NB4 (cell line): Measurements from ENCODE around the gene MFSD2A.

Source experiments
- MYC ChIP-seq: IDR thresholded peaks from 2 replicates; pipeline ENCODE4 v1.6.1; 2011; ENCODE audit warnings: low read depth, low read length
- POLR2A ChIP-seq: IDR thresholded peaks from 2 replicates; pipeline ENCODE4 v1.6.1; 2011; ENCODE audit warnings: mild to moderate bottlenecking; ENCODE audit not compliant: insufficient read length; ENCODE audit errors: extremely low read depth
- TF ChIP-seq, protein P1 (sequence below): IDR thresholded peaks from 2 replicates; pipeline ENCODE4 v1.6.1; 2011; ENCODE audit warnings: low read depth, low read length
- TF ChIP-seq, protein P2 (sequence below): IDR thresholded peaks from one replicate; pipeline ENCODE4 v1.5.1; 2012; ENCODE audit warnings: low read depth, low read length

DNA sequence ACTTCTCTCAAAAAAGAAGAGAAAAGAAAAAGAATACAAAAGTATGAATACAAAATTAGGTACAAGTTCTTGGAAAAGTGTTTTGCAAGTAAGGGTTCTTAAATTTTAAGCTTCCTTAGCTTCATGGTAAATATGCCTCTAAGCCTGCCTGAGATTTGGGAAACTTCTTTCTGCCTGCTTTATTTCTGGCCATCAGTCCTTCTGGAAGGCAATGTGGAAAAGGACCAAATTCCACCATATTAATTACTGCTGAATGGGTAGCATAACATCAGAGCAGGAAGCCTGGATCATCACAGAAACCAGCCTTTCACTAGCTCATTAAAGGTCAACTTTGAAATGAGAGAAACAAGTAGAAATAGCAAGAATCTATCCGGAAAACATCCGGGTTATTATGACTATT is 46.5 kb downstream of the MFSD2A start:
- TF ChIP-seq POLR2A (no peak), MYC (no peak)
- TF ChIP-seq, protein P1, sequence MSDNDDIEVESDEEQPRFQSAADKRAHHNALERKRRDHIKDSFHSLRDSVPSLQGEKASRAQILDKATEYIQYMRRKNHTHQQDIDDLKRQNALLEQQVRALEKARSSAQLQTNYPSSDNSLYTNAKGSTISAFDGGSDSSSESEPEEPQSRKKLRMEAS, result no peak
- TF ChIP-seq, protein P2, sequence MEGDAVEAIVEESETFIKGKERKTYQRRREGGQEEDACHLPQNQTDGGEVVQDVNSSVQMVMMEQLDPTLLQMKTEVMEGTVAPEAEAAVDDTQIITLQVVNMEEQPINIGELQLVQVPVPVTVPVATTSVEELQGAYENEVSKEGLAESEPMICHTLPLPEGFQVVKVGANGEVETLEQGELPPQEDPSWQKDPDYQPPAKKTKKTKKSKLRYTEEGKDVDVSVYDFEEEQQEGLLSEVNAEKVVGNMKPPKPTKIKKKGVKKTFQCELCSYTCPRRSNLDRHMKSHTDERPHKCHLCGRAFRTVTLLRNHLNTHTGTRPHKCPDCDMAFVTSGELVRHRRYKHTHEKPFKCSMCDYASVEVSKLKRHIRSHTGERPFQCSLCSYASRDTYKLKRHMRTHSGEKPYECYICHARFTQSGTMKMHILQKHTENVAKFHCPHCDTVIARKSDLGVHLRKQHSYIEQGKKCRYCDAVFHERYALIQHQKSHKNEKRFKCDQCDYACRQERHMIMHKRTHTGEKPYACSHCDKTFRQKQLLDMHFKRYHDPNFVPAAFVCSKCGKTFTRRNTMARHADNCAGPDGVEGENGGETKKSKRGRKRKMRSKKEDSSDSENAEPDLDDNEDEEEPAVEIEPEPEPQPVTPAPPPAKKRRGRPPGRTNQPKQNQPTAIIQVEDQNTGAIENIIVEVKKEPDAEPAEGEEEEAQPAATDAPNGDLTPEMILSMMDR, result no peak
